Neural cell (in vitro differentiated cells): Measurements from ENCODE around the gene PTPN18.

Experiments
- CTCF ChIP-seq: fragments of 450-650 bp; IDR thresholded peaks from 2 replicates; pipeline ENCODE4 v1.5.1; 2014; ENCODE audit warnings: antibody characterized with exemption, mild to moderate bottlenecking, moderate library complexity; ENCODE audit not compliant: poor library complexity, severe bottlenecking
- EP300 ChIP-seq: fragments of 450-650 bp; conservative IDR thresholded peaks from 2 replicates; pipeline ENCODE4 v1.6.1; 2014; ENCODE audit warnings: antibody characterized with exemption, mild to moderate bottlenecking, moderate library complexity; ENCODE audit not compliant: poor library complexity, severe bottlenecking
- EZH2 ChIP-seq: fragments of 200-600, 300-800 bp; shearing (Covaris generic), sonication (generic); IDR thresholded peaks from 2 replicates; pipeline ENCODE4 v1.6.1; 2014; ENCODE audit warnings: antibody characterized with exemption, low read length, borderline replicate concordance, mild to moderate bottlenecking; ENCODE audit not compliant: insufficient read depth, poor library complexity, severe bottlenecking
- MXI1 ChIP-seq: fragments of 450-650 bp; conservative IDR thresholded peaks from 2 replicates; pipeline ENCODE4 v1.6.1; 2014; ENCODE audit warnings: antibody characterized with exemption, mild to moderate bottlenecking; ENCODE audit not compliant: poor library complexity, severe bottlenecking
- POLR2AphosphoS5 ChIP-seq: IDR thresholded peaks from 2 replicates; pipeline ENCODE4 v1.6.1; 2012
- RAD21 ChIP-seq: fragments of 450-650 bp; conservative IDR thresholded peaks from 2 replicates; pipeline ENCODE4 v1.6.1; 2014; ENCODE audit warnings: antibody characterized with exemption, mild to moderate bottlenecking, moderate library complexity
- TAF1 ChIP-seq: IDR thresholded peaks from 2 replicates; pipeline ENCODE4 v1.6.1; 2012; ENCODE audit warnings: low read depth

- no peak for TF ChIP-seq CTCF
- no peak for TF ChIP-seq EP300
- TF ChIP-seq TAF1: no peak
- TF ChIP-seq EZH2: no peak
- no peak for TF ChIP-seq MXI1
- no peak for TF ChIP-seq POLR2AphosphoS5
- TF ChIP-seq RAD21: no peak
Measured at GRCh38 chr2:130357864-130358263, 2.0 kb downstream of the PTPN18 start.
